GM12801 (cell line): ENCODE results near the gene ST8SIA5.

ENCODE experiments used
- TF ChIP-seq, protein P1 (sequence below): IDR thresholded peaks from one replicate; pipeline ENCODE4 v1.5.1; 2011; ENCODE audit warnings: control low read depth; ENCODE audit not compliant: insufficient read length; ENCODE audit errors: extremely low read depth

Gene ST8SIA5

GRCh38 chr18:46738491-46738890 lies 18.4 kb downstream of the ST8SIA5 start:
- TF ChIP-seq, protein P1, sequence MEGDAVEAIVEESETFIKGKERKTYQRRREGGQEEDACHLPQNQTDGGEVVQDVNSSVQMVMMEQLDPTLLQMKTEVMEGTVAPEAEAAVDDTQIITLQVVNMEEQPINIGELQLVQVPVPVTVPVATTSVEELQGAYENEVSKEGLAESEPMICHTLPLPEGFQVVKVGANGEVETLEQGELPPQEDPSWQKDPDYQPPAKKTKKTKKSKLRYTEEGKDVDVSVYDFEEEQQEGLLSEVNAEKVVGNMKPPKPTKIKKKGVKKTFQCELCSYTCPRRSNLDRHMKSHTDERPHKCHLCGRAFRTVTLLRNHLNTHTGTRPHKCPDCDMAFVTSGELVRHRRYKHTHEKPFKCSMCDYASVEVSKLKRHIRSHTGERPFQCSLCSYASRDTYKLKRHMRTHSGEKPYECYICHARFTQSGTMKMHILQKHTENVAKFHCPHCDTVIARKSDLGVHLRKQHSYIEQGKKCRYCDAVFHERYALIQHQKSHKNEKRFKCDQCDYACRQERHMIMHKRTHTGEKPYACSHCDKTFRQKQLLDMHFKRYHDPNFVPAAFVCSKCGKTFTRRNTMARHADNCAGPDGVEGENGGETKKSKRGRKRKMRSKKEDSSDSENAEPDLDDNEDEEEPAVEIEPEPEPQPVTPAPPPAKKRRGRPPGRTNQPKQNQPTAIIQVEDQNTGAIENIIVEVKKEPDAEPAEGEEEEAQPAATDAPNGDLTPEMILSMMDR = no peak

DNA sequence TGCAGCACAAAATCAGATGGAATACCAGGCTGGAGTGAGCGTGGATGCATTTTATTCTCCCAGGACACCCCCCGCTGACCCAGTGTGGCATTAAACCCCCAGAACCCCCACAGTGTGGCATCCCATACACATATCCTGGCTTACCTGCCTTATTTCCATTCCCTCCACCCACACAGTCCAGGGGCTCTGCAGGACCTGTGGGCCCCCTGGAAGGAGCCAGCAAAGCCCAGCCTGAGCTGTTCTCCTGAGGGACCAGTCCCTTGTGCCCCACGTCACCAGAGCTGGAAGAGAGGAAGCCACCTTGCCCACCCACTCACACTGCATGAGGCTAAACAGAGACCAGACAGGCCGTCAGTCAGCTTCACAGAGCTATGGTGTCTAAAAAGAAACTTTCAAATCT lies 20.1 kb downstream of the ST8SIA5 start:
- TF ChIP-seq, protein P1 = no peak

- TF ChIP-seq, protein P1 = no peak
These were observed 20.7 kb downstream of the ST8SIA5 start for GRCh38 chr18:46736135-46736534.

DNA sequence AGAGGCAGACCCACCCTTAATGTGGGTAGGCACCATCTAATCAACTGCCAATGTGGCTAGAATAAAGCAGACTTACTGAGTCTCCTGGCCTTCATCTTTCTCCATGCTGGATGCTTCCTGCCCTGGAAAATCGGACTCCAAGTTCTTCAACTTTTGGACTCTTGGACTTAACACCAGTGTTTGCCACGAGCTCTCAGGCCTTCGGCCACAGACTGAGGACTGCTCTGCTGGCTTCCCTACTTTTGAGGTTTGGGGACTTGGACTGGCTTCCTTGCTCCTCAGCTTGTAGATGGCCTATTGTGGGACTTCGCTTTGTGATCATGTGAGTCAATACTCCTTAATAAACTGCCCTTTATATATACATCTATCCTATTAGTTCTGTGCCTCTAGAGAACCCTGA lies 21.9 kb downstream of the ST8SIA5 start:
- TF ChIP-seq, protein P1 = no peak

- TF ChIP-seq, protein P1 = no peak
These were observed 23.0 kb downstream of the ST8SIA5 start for GRCh38 chr18:46733872-46734271.

- TF ChIP-seq, protein P1 = no peak
These were observed 24.1 kb downstream of the ST8SIA5 start for GRCh38 chr18:46732801-46733200.

DNA sequence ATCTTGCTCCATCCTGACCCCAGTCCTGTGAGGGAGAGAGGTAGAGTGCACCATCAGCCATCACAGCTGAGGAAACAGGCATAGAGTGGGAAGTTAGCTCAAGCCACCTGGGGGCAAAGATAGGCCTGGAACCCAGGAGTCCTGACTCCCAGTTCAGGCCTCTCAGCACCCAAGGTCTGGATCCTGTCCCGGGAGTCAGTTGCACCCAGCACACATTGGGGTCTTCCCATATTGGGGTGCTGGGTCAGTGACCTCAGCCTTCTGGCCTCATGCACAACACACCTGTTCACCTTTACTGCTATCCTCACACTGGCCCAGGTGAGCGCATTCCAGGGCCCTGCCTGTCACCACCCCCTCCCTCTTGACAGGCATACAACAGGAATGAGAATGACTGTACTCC lies 24.7 kb downstream of the ST8SIA5 start:
- TF ChIP-seq, protein P1 = no peak

- TF ChIP-seq, protein P1 = no peak
These were observed 25.5 kb downstream of the ST8SIA5 start for GRCh38 chr18:46731316-46731715.
